Measurements from ENCODE around the gene ZBTB11. TPM values are rescaled to one million over a fixed set of nuclear protein-coding genes. Genes with fewer than 3 reads are reported as not detected.
"Not testable (repeated sequence)": the region's sequence is repeated elsewhere in the genome, so short reads cannot be mapped to it uniquely, and the experiment has no call there.

Gene ZBTB11
- total RNA-seq, 1 donor from 2014 or later: 18.8 TPM

- Mint-ChIP-seq H3K27me3 (ENCODE audit: low read depth) (no peaks in the 10 kb centered on the region), H3K4me3 (no peak overlapping the region), H3K9me3 (no peaks in the 10 kb centered on the region), H3K36me3 (no peaks in the 10 kb centered on the region), H3K27ac (no peak overlapping the region), H3K4me1 (peaks cover 12% of the 10 kb centered on the region)
- no peak for DNase-seq (ENCODE audit: low spot score in 2 of 2, unreplicated experiment in 2 of 2)
- no peak for TF ChIP-seq CTCF (IDR thresholded peaks at IDR 0.05; ENCODE audit: unreplicated experiment)
These were observed 44.2 kb upstream of the ZBTB11 start for GRCh38 chr3:101720851-101721840.

- DNase-seq (ENCODE audit: low spot score in 2 of 2, unreplicated experiment in 2 of 2): no peak
- H3K36me3 Mint-ChIP-seq: no peaks in the 10 kb centered on the region
- no peak overlapping the region for H3K4me3 Mint-ChIP-seq
- H3K27me3 Mint-ChIP-seq (ENCODE audit: low read depth): no peaks in the 10 kb centered on the region
- no peak overlapping the region for H3K27ac Mint-ChIP-seq
- no peak for TF ChIP-seq CTCF (IDR thresholded peaks at IDR 0.05; ENCODE audit: unreplicated experiment)
- no peaks in the 10 kb centered on the region for H3K9me3 Mint-ChIP-seq
- peaks cover 4% of the 10 kb centered on the region for H3K4me1 Mint-ChIP-seq
These were observed 42.8 kb upstream of the ZBTB11 start for GRCh38 chr3:101719604-101720185.

DNA sequence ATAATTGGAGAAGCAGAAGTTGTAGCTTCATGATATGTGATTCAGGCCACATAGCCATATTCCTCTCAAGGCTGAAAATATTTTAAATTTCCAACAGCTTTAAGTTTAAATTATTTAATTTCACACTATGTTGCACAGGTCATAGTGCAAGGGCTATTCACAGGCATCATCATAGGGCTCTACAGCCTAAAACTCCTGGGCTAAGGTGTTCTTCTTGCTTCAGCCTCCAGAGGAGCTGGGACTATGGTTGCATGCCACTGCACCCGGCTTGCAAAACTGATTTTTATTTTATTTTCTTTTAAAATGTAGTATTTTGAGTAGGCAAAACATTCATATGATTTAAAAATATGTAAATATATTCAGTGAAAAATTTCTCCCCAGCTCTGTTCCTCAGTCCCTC is 41.5 kb upstream of the ZBTB11 start:
- H3K27ac Mint-ChIP-seq: no peak overlapping the region
- no peak for DNase-seq (ENCODE audit: low spot score in 2 of 2, unreplicated experiment in 2 of 2)
- no peak for TF ChIP-seq CTCF (IDR thresholded peaks at IDR 0.05; ENCODE audit: unreplicated experiment)
- no peaks in the 10 kb centered on the region for H3K27me3 Mint-ChIP-seq (ENCODE audit: low read depth)
- H3K4me1 Mint-ChIP-seq: no peaks in the 10 kb centered on the region
- no peaks in the 10 kb centered on the region for H3K36me3 Mint-ChIP-seq
- no peak overlapping the region for H3K4me3 Mint-ChIP-seq
- H3K9me3 Mint-ChIP-seq: no peaks in the 10 kb centered on the region

- Mint-ChIP-seq H3K27me3 (ENCODE audit: low read depth) (peaks cover 5% of the 10 kb centered on the region), H3K4me1 (no peaks in the 10 kb centered on the region), H3K4me3 (no peak overlapping the region), H3K9me3 (no peaks in the 10 kb centered on the region), H3K27ac (no peak overlapping the region), H3K36me3 (no peaks in the 10 kb centered on the region)
- no peak for TF ChIP-seq CTCF (IDR thresholded peaks at IDR 0.05; ENCODE audit: unreplicated experiment)
- DNase-seq (ENCODE audit: low spot score in 2 of 2, unreplicated experiment in 2 of 2): no peak
These were observed 32.2 kb upstream of the ZBTB11 start for GRCh38 chr3:101709126-101709525.

- H3K27ac Mint-ChIP-seq; H3K9me3 Mint-ChIP-seq; H3K4me3 Mint-ChIP-seq; DNase-seq (ENCODE audit: low spot score in 2 of 2, unreplicated experiment in 2 of 2); H3K4me1 Mint-ChIP-seq; H3K36me3 Mint-ChIP-seq; H3K27me3 Mint-ChIP-seq (ENCODE audit: low read depth): not testable (repeated sequence)
These were observed 27.7 kb upstream of the ZBTB11 start for GRCh38 chr3:101704639-101705038.

DNA sequence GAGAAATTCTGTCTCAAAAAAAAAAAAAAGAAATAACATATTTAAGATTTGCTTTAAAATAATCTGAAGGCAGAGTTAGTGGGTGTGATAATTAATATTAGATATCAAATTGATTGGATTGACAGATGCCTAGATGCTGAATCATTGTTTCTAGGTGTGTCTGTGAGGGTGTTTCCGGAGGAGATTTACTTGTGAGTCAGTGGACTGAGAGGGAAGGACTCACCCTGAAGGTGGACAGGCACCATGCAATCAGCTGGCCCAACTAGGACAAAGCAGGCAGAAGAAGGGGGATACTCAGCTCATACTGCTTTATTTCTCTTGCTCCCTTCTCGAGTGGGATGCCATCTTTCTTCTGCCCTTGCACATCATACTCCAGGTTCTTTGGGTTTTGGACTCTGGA is 26.2 kb upstream of the ZBTB11 start:
- H3K9me3 Mint-ChIP-seq: no peaks in the 10 kb centered on the region
- no peaks in the 10 kb centered on the region for H3K36me3 Mint-ChIP-seq
- no peak for DNase-seq (ENCODE audit: low spot score in 2 of 2, unreplicated experiment in 2 of 2)
- H3K4me3 Mint-ChIP-seq: no peak overlapping the region
- no peaks in the 10 kb centered on the region for H3K4me1 Mint-ChIP-seq
- TF ChIP-seq CTCF (IDR thresholded peaks at IDR 0.05; ENCODE audit: unreplicated experiment): no peak
- H3K27ac Mint-ChIP-seq: no peak overlapping the region
- H3K27me3 Mint-ChIP-seq (ENCODE audit: low read depth): no peaks in the 10 kb centered on the region

Measured in mesothelial cell of epicardium (in vitro differentiated cells).